ENCODE data around the gene JOSD1.

DNA sequence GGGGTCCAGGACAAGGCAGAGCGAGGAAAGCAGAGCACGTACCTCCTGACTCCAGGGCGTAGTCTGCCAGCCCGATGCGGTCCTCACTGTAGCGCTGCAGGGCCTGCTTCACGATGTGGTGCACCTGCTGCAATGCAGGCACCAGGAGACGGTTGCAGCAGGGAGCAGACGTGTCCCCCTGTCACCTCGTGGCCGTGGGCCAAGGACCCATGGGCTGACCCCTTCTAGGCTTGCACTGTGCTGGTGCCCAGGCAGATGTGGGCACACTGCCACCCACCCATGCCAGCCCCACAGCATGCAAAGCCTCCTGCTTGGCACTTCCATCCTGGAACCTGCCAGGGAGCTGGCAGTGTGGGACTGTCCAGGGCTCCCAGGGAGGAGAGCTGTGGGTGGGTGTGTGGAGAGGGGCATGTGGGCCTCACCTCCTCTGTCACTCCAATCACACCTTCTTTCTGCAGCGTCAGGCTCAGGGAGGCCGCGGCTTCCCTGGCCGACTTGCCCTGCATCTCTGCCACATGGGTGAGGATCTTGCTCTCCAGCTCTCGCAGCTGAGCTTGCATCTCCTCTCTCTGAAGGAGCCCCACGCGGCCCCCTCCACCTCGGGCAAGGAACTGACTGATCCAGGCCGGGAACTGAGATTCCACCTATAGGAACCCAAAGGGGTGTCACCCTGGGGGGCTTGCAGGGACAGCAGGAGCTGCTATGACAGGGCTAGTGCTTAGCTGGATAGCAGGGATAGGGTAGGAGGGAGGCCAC lies 38.7 kb upstream of the JOSD1 start:
- TF ChIP-seq, protein P1, sequence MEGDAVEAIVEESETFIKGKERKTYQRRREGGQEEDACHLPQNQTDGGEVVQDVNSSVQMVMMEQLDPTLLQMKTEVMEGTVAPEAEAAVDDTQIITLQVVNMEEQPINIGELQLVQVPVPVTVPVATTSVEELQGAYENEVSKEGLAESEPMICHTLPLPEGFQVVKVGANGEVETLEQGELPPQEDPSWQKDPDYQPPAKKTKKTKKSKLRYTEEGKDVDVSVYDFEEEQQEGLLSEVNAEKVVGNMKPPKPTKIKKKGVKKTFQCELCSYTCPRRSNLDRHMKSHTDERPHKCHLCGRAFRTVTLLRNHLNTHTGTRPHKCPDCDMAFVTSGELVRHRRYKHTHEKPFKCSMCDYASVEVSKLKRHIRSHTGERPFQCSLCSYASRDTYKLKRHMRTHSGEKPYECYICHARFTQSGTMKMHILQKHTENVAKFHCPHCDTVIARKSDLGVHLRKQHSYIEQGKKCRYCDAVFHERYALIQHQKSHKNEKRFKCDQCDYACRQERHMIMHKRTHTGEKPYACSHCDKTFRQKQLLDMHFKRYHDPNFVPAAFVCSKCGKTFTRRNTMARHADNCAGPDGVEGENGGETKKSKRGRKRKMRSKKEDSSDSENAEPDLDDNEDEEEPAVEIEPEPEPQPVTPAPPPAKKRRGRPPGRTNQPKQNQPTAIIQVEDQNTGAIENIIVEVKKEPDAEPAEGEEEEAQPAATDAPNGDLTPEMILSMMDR (IDR thresholded peaks at IDR 0.05): no peak
- TF ChIP-seq EZH2 (IDR thresholded peaks at IDR 0.05; ENCODE audit: borderline replicate concordance, insufficient read depth, low read depth, low read length, poor library complexity, severe bottlenecking): no peak
